Measurements from ENCODE around the gene TRAF5.

TRAF5 gene

DNA sequence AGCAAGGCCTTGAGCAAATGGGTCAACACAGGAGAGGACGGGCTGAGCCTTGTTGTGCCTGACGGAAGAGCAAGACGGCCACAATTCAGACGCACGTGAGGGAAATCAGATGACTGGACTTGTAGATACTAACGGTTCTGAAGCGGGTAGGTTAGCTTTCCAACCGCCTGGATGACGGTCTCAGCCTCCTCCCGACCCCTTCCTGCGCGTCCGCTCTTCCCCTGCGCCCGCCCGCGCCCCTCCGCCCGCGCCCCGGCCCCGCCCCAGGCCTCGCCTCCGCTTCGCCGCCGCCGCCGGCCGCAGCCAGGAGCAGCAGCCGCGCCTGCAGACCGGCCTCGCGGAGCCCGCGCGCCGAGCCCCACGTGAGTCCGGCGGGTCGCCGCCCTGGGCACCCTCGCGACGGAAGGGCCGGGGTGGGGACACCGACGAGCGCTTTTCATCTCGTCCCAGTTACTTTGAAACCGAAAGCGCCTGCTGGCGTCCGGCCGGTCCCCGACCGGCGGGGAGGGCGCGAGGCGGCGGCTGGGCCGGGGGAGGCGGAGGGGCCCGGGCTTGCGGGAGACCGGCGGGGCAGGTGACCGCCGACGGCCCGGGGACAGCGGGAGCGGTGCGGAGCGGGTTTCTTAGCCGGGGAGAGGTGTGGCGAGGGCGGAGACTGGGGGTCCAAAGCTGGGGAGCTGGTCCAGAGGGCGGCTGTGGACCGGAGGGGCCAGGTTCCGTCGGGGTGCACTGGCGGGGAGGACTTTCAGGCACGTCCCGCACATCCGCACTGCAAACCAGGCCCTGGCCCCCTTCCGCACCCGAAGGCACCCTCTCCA is at the start of gene TRAF5:
TSS of gene TRAF5 (plus strand) at position 306 of the 818 bp plus-strand sequence. CDS start 26,407 bp downstream, outside the sequence.
- peak within 1 kb of the TSS; percentile 86 to 96 for H3K27ac ChIP-seq
- no peak for DNase-seq (ENCODE audit: low spot score)
- TF ChIP-seq, protein P1, sequence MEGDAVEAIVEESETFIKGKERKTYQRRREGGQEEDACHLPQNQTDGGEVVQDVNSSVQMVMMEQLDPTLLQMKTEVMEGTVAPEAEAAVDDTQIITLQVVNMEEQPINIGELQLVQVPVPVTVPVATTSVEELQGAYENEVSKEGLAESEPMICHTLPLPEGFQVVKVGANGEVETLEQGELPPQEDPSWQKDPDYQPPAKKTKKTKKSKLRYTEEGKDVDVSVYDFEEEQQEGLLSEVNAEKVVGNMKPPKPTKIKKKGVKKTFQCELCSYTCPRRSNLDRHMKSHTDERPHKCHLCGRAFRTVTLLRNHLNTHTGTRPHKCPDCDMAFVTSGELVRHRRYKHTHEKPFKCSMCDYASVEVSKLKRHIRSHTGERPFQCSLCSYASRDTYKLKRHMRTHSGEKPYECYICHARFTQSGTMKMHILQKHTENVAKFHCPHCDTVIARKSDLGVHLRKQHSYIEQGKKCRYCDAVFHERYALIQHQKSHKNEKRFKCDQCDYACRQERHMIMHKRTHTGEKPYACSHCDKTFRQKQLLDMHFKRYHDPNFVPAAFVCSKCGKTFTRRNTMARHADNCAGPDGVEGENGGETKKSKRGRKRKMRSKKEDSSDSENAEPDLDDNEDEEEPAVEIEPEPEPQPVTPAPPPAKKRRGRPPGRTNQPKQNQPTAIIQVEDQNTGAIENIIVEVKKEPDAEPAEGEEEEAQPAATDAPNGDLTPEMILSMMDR (IDR thresholded peaks at IDR 0.05) = no peak
- peak within 1 kb of the TSS; percentile 92 for H3K4me3 ChIP-seq

- Histone ChIP-seq H3K4me3 (no peak overlapping the region), H3K27ac (no peak overlapping the region)
- TF ChIP-seq, protein P1 (IDR thresholded peaks at IDR 0.05) = no peak
- DNase-seq (ENCODE audit: low spot score) = no peak
Observed at GRCh38 chr1:211279340-211279739, 47.3 kb upstream of the TRAF5 start.

GRCh38 chr1:211280910-211281309 is 45.7 kb upstream of the TRAF5 start:
- DNase-seq (ENCODE audit: low spot score) = no peak
- H3K27ac ChIP-seq = no peak overlapping the region
- TF ChIP-seq, protein P1 (IDR thresholded peaks at IDR 0.05) = no peak
- H3K4me3 ChIP-seq = no peak overlapping the region

DNA sequence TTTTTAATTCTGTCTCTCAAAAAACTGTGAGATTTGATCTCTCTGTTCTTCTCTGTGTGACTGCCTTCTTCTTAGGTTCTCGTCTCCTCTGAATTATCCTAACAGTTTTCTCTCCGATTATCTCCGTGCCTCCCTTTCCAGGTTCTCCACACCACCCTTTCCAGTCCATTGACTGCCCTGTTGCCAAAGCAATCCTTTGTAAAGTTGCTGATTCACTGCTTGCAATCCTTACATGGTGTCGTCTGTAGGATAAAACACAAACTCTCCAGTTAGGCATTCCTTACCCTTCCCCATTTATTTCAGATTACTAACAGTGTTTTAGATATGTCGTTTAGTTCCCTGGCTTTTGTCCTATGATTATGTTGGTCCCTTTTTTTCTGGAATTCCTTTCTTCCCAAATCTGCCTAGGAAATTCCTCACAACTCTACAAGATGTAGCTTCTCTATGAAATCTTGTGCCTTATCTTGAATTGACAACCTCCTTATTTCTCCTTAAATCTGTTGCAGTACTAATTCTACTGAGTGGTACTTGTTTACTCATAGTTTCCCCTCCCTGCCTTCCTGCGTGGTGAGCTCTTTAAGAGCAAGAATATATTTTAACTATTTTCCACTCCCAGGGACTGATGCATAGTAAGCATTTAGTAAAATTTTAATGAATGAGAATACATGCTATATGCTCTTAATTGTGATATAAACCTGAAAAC is 45.2 kb upstream of the TRAF5 start:
- TF ChIP-seq, protein P1 (IDR thresholded peaks at IDR 0.05) = no peak
- DNase-seq (ENCODE audit: low spot score) = no peak
- Histone ChIP-seq H3K4me3 (no peak overlapping the region), H3K27ac (no peak overlapping the region)

DNA sequence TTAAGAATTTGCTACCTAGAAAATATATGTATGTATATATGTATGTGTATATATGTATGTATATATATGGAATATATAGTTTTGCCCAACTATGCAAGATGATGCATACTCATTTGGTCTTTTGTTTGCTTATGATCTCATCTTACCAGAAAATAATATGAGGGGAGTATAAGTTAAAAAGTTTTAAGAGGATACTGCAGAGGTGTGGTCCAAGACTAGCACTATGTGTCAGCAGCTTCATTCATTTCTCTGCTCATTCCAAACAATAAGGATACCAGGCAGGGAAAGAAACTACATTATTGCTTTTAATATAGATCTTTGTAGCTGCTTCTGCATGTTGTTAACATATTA is 44.6 kb upstream of the TRAF5 start:
- DNase-seq (ENCODE audit: low spot score) = no peak
- Histone ChIP-seq H3K27ac (no peak overlapping the region), H3K4me3 (no peak overlapping the region)
- TF ChIP-seq, protein P1 (IDR thresholded peaks at IDR 0.05) = no peak

DNA sequence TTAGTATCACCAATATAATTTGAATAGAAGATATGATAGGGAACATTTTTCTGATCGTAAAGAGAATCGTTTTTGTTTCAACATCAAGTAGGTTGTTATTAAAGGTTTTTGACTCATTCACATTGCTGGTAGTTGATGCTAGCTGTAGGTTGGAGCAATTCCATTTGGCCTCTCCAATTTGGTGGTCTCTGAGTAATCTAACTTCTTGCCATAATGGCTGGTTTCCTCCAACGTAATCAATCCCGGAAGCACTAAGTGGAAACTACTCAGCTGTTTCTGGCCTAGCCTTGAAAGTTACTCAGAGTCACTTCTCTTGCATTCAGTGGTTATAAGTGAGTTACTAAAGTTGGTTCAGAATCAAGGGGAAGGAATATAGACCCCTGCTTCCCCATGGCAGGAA is 41.4 kb upstream of the TRAF5 start:
- TF ChIP-seq, protein P1 (IDR thresholded peaks at IDR 0.05) = no peak
- no peak for DNase-seq (ENCODE audit: low spot score)
- Histone ChIP-seq H3K4me3 (no peak overlapping the region), H3K27ac (no peak overlapping the region)

All from coronary artery (tissue), 2 donors.